ENCODE measurements around the gene ASPN. TPM values are rescaled to one million over a fixed set of nuclear protein-coding genes. Genes with fewer than 3 reads are reported as not detected.

Gene ASPN
- total and polyA plus RNA-seq, 2 of the 13 experiments (the other 11 are each of a cell fraction or from before 2014, with no cell fraction given), result not detected

- WGBS (ENCODE audit: low lambda C conversion rate), result 92% methylated on average over 4 of the region's 4 CpGs
- FAIRE-seq, result no peak
- TF ChIP-seq RBAK (CRISPR knock-in tag; IDR thresholded peaks at IDR 0.05), result no peak
- TF ChIP-seq JUN (CRISPR knock-in tag; IDR thresholded peaks at IDR 0.05), result no peak
- TF ChIP-seq TEAD3 (CRISPR knock-in tag; optimal IDR thresholded peaks at IDR 0.05; ENCODE audit: borderline replicate concordance), result no peak
- no peak for TF ChIP-seq YEATS2 (CRISPR knock-in tag; IDR thresholded peaks at IDR 0.05; ENCODE audit: borderline replicate concordance)
- no peaks in the 10 kb centered on the region for H3K4me1 ChIP-seq (ENCODE audit: insufficient read depth, low read length)
- ChIA-PET CTCF (ENCODE audit: low intra/inter-chr PET ratio, low total read pairs) (no interaction called here), POLR2A (no interaction called here)
- no peak overlapping the region for H3K27ac ChIP-seq (ENCODE audit: extremely low read length, insufficient read depth, low read length)
- H4K20me1 ChIP-seq (ENCODE audit: insufficient read depth, low read length), result no peaks in the 10 kb centered on the region
- H3K27me3 ChIP-seq (ENCODE audit: control insufficient read depth in 1 of 2, insufficient read depth in 2 of 2, low read length in 2 of 2), result no peaks in the 10 kb centered on the region
- no peak overlapping the region for H3K4me2 ChIP-seq (ENCODE audit: low read depth, low read length)
- H3K79me2 ChIP-seq (ENCODE audit: insufficient read depth, low read length), result no peaks in the 10 kb centered on the region
- H3K36me3 ChIP-seq (replicated peaks in 1 of 2; ENCODE audit: control insufficient read depth in 1 of 2, insufficient read depth in 2 of 2, low read length in 2 of 2), result no peaks in the 10 kb centered on the region
- H3K9ac ChIP-seq (ENCODE audit: insufficient read depth, low read depth, low read length), result no peak overlapping the region
- no peak for DNase-seq (ENCODE audit: low spot score)
- H3K9me3 ChIP-seq (ENCODE audit: low read length), result no peaks in the 10 kb centered on the region
- intact Hi-C loops (cut with micrococcal nuclease; ENCODE audit: unreplicated experiment), result no loop called here
- BruUV-seq (replicated peaks), result no TSS peak
- no peak overlapping the region for H2AFZ ChIP-seq (ENCODE audit: low read length)
- in situ Hi-C loops (cut with HindIII; ENCODE audit: extremely low pct_ligation_motif_present, low pct_unique_long_range_greater_than_20kb), result no loop called here
- no peak for ATAC-seq
- no peak overlapping the region for H3K4me3 ChIP-seq (replicated peaks in 1 of 3; ENCODE audit: insufficient read depth in 1 of 3, low read depth in 2 of 3, low read length in 3 of 3)
Measured at GRCh38 chr9:92488681-92489550, 6.6 kb upstream of the ASPN start.

- no peak for DNase-seq (ENCODE audit: low spot score)
- Histone ChIP-seq H3K27ac (ENCODE audit: extremely low read length, insufficient read depth, low read length) (no peak overlapping the region), H2AFZ (ENCODE audit: low read length) (no peak overlapping the region), H3K4me2 (ENCODE audit: low read depth, low read length) (no peak overlapping the region), H3K79me2 (ENCODE audit: insufficient read depth, low read length) (no peaks in the 10 kb centered on the region), H3K4me1 (ENCODE audit: insufficient read depth, low read length) (no peaks in the 10 kb centered on the region), H3K4me3 (replicated peaks in 1 of 3; ENCODE audit: insufficient read depth in 1 of 3, low read depth in 2 of 3, low read length in 3 of 3) (no peak overlapping the region), H4K20me1 (ENCODE audit: insufficient read depth, low read length) (no peaks in the 10 kb centered on the region), H3K27me3 (ENCODE audit: control insufficient read depth in 1 of 2, insufficient read depth in 2 of 2, low read length in 2 of 2) (no peaks in the 10 kb centered on the region), H3K36me3 (replicated peaks in 1 of 2; ENCODE audit: control insufficient read depth in 1 of 2, insufficient read depth in 2 of 2, low read length in 2 of 2) (no peaks in the 10 kb centered on the region), H3K9ac (ENCODE audit: insufficient read depth, low read depth, low read length) (no peak overlapping the region), H3K9me3 (ENCODE audit: low read length) (no peaks in the 10 kb centered on the region)
- POLR2A ChIA-PET, result no interaction called here
- in situ Hi-C loops (cut with HindIII; ENCODE audit: extremely low pct_ligation_motif_present, low pct_unique_long_range_greater_than_20kb), result no loop called here
- no peak for ATAC-seq
- intact Hi-C loops (cut with micrococcal nuclease; ENCODE audit: unreplicated experiment), result no loop called here
- no TSS peak for BruUV-seq (replicated peaks)
- no peak for FAIRE-seq
- WGBS (ENCODE audit: low lambda C conversion rate), result 92% methylated on average over 3 of the region's 3 CpGs
- CTCF ChIA-PET (ENCODE audit: low intra/inter-chr PET ratio, low total read pairs), result no interaction called here
- TF ChIP-seq ZNF275 (CRISPR knock-in tag; IDR thresholded peaks at IDR 0.05; ENCODE audit: borderline replicate concordance) (no peak), RBM22 (optimal IDR thresholded peaks at IDR 0.05; ENCODE audit: low read length) (no peak), ZNF20 (CRISPR knock-in tag; IDR thresholded peaks at IDR 0.05) (no peak), ZNF282 (IDR thresholded peaks at IDR 0.05; ENCODE audit: partially characterized antibody) (no peak), XBP1 (CRISPR knock-in tag; IDR thresholded peaks at IDR 0.05) (no peak), PCBP1 (IDR thresholded peaks at IDR 0.05; ENCODE audit: borderline replicate concordance, low read depth, low read length) (no peak), ZFY (CRISPR knock-in tag; IDR thresholded peaks at IDR 0.05) (no peak), GZF1 (CRISPR knock-in tag; IDR thresholded peaks at IDR 0.05) (no peak), ESRRA (CRISPR knock-in tag; IDR thresholded peaks at IDR 0.05; ENCODE audit: low read depth) (no peak), MLX (CRISPR knock-in tag; IDR thresholded peaks at IDR 0.05) (no peak), ZKSCAN1 (IDR thresholded peaks at IDR 0.05; ENCODE audit: low read length) (no peak), HMGA1 (CRISPR knock-in tag; conservative IDR thresholded peaks at IDR 0.05) (no peak), ZNF446 (CRISPR knock-in tag; IDR thresholded peaks at IDR 0.05) (no peak), NFRKB (IDR thresholded peaks at IDR 0.05) (no peak)
Measured at GRCh38 chr9:92486371-92486770, 4.1 kb upstream of the ASPN start.

Measured in HepG2 (cell line).